Calu3 (cell line): Measurements from ENCODE around the gene TRPC4. TPM values are rescaled to one million over a fixed set of nuclear protein-coding genes. Genes with fewer than 3 reads are reported as not detected.

Experiments used
- BruUV-seq: library from RNA; stranded (reverse); fragments of 400-500 nt; replicated peaks from 2 replicates; lab custom pipeline; 2021; lab: Mats Ljungman, UMichigan
- CTCF ChIA-PET: fragments of 300-600 bp; sonication (Branson Sonifier 250); formaldehyde crosslinking; loops from one replicate; lab custom pipeline; 2022; ENCODE audit warnings: antibody characterized with exemption; lab: Charles Lee
- DNase-seq: peaks from one replicate; pipeline ENCODE4 v3.0.0; 2022
- H3K27ac Mint-ChIP-seq: one replicate; pipeline ENCODE4 v1.8.0; 2022; ENCODE audit warnings: mixed read lengths; ENCODE audit not compliant: unreplicated experiment
- H3K27me3 Mint-ChIP-seq: one replicate; pipeline ENCODE4 v1.8.0; 2022; ENCODE audit warnings: mixed read lengths; ENCODE audit not compliant: unreplicated experiment
- H3K36me3 Mint-ChIP-seq: one replicate; pipeline ENCODE4 v1.8.0; 2022; ENCODE audit warnings: mild to moderate bottlenecking, moderate library complexity, mixed read lengths; ENCODE audit not compliant: insufficient read depth, unreplicated experiment
- H3K4me1 Mint-ChIP-seq: one replicate; pipeline ENCODE4 v1.8.0; 2022; ENCODE audit warnings: mild to moderate bottlenecking, low read depth, mixed read lengths; ENCODE audit not compliant: unreplicated experiment
- H3K4me3 Mint-ChIP-seq: one replicate; pipeline ENCODE4 v1.8.0; 2022; ENCODE audit warnings: mild to moderate bottlenecking, low read depth, moderate library complexity, mixed read lengths; ENCODE audit not compliant: unreplicated experiment
- H3K9me3 Mint-ChIP-seq: one replicate; pipeline ENCODE4 v1.8.0; 2022; ENCODE audit warnings: low read depth, mixed read lengths; ENCODE audit not compliant: unreplicated experiment
- intact Hi-C: fragments of 100-400 bp; cut with micrococcal nuclease; formaldehyde crosslinking; loops from one replicate; pipeline ENCODE4 v1.10.0; 2022; ENCODE audit not compliant: unreplicated experiment
- total RNA-seq: library from RNA; stranded (reverse); gene quantifications from 2 replicates; pipeline ENCODE4 v1.2.3, GENCODE V29; 2022
- TF ChIP-seq, protein P1 (sequence below): fragments of 200-600 bp; IDR thresholded peaks from one replicate; pipeline ENCODE4 v1.8.0; 2022; ENCODE audit warnings: antibody characterized with exemption; ENCODE audit not compliant: unreplicated experiment

TRPC4 gene
- total RNA-seq, 1 experiment from 2014 or later = not detected

DNA sequence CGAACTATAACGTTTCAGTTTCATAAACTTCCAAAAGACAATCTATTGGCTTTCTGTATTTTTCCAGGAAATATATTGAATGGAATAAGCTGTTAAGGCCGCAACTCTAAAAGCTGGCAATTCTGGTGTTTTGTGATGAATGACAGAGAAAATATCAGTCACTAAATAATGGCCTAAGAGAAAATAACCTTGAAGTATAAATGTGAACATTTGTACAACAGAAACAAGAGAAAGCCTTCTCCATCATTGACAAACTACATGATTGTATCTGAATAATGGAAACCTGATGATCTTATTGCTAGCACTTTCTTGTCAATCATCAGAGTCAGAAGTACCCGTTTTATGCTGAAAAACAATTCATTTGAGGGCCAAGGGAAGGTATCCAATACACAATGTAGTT, 134.3 kb downstream of the TRPC4 start:
- no TSS peak for BruUV-seq

GRCh38 chr13:37729876-37730275, 139.7 kb downstream of the TRPC4 start:
- TF ChIP-seq, protein P1, sequence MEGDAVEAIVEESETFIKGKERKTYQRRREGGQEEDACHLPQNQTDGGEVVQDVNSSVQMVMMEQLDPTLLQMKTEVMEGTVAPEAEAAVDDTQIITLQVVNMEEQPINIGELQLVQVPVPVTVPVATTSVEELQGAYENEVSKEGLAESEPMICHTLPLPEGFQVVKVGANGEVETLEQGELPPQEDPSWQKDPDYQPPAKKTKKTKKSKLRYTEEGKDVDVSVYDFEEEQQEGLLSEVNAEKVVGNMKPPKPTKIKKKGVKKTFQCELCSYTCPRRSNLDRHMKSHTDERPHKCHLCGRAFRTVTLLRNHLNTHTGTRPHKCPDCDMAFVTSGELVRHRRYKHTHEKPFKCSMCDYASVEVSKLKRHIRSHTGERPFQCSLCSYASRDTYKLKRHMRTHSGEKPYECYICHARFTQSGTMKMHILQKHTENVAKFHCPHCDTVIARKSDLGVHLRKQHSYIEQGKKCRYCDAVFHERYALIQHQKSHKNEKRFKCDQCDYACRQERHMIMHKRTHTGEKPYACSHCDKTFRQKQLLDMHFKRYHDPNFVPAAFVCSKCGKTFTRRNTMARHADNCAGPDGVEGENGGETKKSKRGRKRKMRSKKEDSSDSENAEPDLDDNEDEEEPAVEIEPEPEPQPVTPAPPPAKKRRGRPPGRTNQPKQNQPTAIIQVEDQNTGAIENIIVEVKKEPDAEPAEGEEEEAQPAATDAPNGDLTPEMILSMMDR = no peak
- BruUV-seq = no TSS peak
- CTCF ChIA-PET = no interaction called here

More for the DNA sequence above, 134.3 kb downstream of the TRPC4 start:
- DNase-seq = no peak
- Mint-ChIP-seq H3K9me3 (no peaks in the 10 kb centered on the region), H3K27ac (no peak overlapping the region), H3K4me3 (no peak overlapping the region), H3K27me3 (no peaks in the 10 kb centered on the region), H3K36me3 (no peaks in the 10 kb centered on the region), H3K4me1 (no peaks in the 10 kb centered on the region)
- TF ChIP-seq, protein P1 = no peak
- CTCF ChIA-PET = no interaction called here
- intact Hi-C loops = no loop called here

GRCh38 chr13:37716420-37717195, 153.0 kb downstream of the TRPC4 start:
- Mint-ChIP-seq H3K4me3 (no peak overlapping the region), H3K4me1 (peaks cover 17% of the 10 kb centered on the region), H3K27me3 (no peaks in the 10 kb centered on the region), H3K9me3 (no peaks in the 10 kb centered on the region), H3K36me3 (no peaks in the 10 kb centered on the region), H3K27ac (no peak overlapping the region)
- TF ChIP-seq, protein P1 = no peak
- BruUV-seq = no TSS peak
- DNase-seq = no peak
- CTCF ChIA-PET = no interaction called here
- intact Hi-C loops = no loop called here

More at GRCh38 chr13:37729876-37730275, 139.7 kb downstream of the TRPC4 start:
- no peak overlapping the region for H3K4me3 Mint-ChIP-seq
- no peaks in the 10 kb centered on the region for H3K9me3 Mint-ChIP-seq
- H3K27ac Mint-ChIP-seq = no peak overlapping the region
- DNase-seq = no peak
- H3K4me1 Mint-ChIP-seq = no peaks in the 10 kb centered on the region
- no peaks in the 10 kb centered on the region for H3K36me3 Mint-ChIP-seq
- no peaks in the 10 kb centered on the region for H3K27me3 Mint-ChIP-seq
- intact Hi-C loops = no loop called here

DNA sequence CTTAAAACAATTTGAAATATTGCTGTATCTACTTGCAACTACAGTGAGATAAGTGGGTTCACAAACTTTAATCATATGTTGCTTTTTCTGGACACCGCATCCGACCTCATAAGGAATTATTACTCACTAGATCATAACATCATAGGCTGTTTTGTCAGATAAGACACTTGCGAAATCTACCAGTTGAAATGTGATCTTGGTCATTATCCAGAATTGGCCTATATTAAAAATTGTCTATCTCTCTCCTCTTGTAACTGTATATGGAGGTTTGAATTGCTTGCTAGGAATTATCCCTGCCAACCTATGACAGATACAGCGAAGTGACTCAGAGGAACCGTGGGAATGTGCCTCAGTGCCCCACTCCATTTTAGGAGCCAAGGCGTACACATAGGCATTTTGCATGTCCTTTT, 154.0 kb downstream of the TRPC4 start:
- Mint-ChIP-seq H3K9me3 (no peaks in the 10 kb centered on the region), H3K4me3 (no peak overlapping the region), H3K4me1 (peaks cover 17% of the 10 kb centered on the region), H3K36me3 (no peaks in the 10 kb centered on the region), H3K27me3 (no peaks in the 10 kb centered on the region), H3K27ac (no peak overlapping the region)
- DNase-seq = no peak
- TF ChIP-seq, protein P1 = no peak
- intact Hi-C loops = no loop called here
- CTCF ChIA-PET = no interaction called here
- BruUV-seq = no TSS peak
